Gastrocnemius medialis (tissue), 4 donors: ENCODE data around the gene EXOC3L2.

ENCODE experiments used
- CTCF ChIP-seq, 5 experiments: fragments of 450-650 bp in 3 of 5; fragments of 200-600 bp in 2 of 5; sonication (generic) in 2 of 5; IDR thresholded peaks in 4 of 5; conservative IDR thresholded peaks in 1 of 5; 1 replicate in 4 of 5; 2 replicates in 1 of 5; pipeline ENCODE4 v1.5.1; 2016 to 2019; ENCODE audit warnings: antibody characterized with exemption in 5 of 5, mild to moderate bottlenecking in 3 of 5, moderate library complexity in 3 of 5
- POLR2A ChIP-seq, 2 donors: fragments of 450-650 bp; IDR thresholded peaks; one replicate each; pipeline ENCODE4 v1.6.1; 2017; ENCODE audit warnings: antibody characterized with exemption in 2 of 2, mild to moderate bottlenecking in 2 of 2, moderate library complexity in 2 of 2

- no peak for TF ChIP-seq CTCF (IDR thresholded peaks at IDR 0.05 in 4 of 5, conservative IDR thresholded peaks at IDR 0.05 in 1 of 5)
- no peak for TF ChIP-seq POLR2A (IDR thresholded peaks at IDR 0.05)
Measured at GRCh38 chr19:45280471-45280961, 35.3 kb upstream of the EXOC3L2 start.
